A549 treated with GW870086 at 1 μM for 4 hours (cell line): ENCODE measurements around the gene GDPD3. TPM values are rescaled to one million over a fixed set of nuclear protein-coding genes. Genes with fewer than 3 reads are reported as not detected.

ENCODE experiments used
- total RNA-seq: library from RNA; stranded (reverse); fragments of 200-300 nt; extraction: Qiagen RNA extraction; gene quantifications from 5 replicates; pipeline ENCODE4 v1.2.3, GENCODE V29; 2022; ENCODE audit warnings: low read depth

The GDPD3 gene, protein sequence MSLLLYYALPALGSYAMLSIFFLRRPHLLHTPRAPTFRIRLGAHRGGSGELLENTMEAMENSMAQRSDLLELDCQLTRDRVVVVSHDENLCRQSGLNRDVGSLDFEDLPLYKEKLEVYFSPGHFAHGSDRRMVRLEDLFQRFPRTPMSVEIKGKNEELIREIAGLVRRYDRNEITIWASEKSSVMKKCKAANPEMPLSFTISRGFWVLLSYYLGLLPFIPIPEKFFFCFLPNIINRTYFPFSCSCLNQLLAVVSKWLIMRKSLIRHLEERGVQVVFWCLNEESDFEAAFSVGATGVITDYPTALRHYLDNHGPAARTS
- 1.4 to 2.4 TPM (median 2.1 TPM) in 5 replicates for total RNA-seq

DNA sequence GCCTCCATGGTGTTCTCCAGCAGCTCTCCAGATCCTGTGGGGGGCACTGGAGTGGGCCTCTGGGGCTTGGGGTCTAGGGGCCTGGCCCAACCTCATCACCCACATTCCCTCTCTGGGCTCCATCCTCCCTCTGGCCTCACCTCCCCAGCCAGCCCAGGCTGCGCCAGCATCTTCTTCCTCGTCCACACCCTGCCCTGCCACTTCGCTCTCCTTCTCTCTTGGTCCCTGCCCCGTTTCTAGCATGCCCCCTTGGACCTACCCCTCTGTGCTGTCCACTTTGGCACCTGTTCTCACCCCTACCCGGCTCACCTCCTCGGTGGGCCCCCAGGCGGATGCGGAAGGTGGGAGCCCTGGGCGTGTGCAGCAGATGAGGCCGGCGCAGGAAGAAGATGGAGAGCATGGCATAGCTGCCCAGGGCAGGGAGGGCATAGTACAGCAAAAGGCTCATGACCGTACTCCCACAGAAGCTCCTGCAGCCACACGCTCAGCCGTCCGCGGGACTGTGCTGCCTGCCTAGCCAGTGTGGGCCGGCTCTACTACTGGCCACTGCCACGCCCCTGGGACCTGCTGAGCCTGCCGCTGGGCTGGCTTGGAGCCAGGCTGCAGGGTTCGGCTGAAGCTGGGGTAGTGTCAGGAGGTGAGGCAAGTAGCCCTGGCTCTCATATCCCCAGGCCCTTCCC lies at the start of gene GDPD3:
TSS of gene GDPD3 (minus strand) at position 507 of the 680 bp plus-strand sequence. CDS start at position 448, 59 bp downstream.

DNA sequence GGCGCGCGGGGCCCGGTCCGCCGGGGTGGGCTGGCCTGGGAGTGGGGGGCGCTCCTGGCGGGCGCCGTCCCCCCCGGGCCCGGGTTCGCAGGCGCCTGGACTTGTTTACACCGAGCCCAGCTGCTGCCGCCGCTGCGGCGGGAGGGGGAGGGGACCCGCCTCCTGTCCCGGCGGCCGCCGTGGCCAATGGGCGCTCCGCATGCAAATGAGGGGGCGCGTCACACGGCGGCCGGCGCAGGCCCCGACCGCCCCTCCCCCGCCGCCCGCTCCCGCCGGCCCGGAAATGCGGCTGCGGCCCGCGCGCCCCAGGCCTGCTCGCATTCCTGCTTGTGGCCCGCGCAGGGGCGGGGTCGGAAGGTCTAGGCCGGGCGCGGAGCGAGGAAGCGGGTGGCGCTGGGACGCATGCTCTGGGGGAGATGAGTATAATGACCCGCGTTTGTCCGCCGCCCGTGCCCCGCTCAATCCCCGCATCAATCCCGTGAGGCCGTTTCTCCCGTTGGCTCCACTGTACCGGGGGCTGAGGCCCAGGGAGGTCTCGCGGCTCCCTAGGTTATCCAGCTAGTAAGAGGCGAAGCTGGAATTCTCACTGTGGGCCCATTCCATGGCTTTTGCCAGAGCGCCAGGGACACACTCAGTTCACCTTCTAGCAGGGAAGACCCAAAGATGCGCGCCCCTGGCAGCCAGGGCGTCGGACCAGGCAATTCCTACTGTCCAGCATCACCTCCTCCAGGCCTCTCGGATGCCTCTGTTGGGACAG lies 17.1 kb downstream of the GDPD3 start, which contains the start of gene YPEL3:
TSS of gene YPEL3 (minus strand) at position 109 of the 757 bp plus-strand sequence. CDS start 731 bp downstream, outside the sequence.

DNA sequence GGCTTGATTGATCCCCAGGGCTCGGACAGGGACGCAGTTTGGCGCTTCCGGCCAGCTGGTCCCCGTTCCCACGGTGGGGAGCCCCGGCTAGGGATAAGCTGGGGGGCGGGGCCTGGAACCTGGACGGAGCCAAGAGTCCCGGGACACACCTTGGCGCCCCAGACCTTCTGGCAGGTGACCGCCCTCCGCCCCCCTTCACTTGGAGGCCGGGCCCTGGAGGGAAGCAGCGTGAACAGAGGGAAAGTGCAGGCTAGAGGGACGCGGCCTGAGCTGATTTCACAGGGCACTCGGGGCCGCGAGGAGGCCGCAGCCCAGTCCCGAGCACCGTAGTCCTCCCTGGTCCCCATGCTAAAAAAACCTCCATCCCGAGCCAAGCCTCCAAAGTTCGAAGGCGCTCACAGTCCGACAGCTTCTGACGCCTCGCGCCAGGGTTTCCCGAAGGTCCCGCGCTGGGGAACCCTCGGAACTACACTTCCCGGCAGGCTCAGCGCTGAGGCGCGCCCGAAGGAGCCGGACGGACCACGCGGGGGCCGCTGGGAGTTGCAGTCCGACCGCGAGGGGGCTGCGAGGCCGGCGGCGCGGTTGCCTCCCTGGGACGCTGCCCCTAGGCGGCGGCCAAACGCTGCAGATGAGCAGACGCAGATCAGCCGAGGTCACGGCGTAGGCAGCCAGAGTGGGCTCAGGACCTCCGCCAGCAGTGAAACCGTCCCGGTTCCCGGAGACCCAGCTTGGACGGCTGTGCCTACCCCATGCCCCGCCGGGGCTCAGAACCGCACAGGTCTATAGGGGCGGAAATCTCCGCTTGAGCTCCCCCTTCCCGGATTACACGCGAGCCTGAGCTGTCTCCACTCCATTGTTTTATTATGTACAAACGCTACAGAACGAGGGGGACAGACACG lies 21.6 kb downstream of the GDPD3 start, which contains the start of gene TBX6:
TSS of gene TBX6 (minus strand) at position 451 of the 899 bp plus-strand sequence. CDS start 731 bp downstream, outside the sequence.

GRCh38 chr16:30075503-30076275 lies 37.6 kb downstream of the GDPD3 start, which contains the start of gene PPP4C:
Gene PPP4C, plus strand, starts transcription at chr16:30075994. Its CDS starts 384 bp downstream, at chr16:30076378.

GRCh38 chr16:30065102-30065942 lies 48.0 kb downstream of the GDPD3 start, which contains the start of gene ALDOA:
Gene ALDOA, plus strand, starts transcription at chr16:30065760. Its CDS starts 1,138 bp downstream, at chr16:30066898.

Other genes with a start within 250 kb of the GDPD3 start
- 17.0 to 21.8 TPM (median 20.7 TPM) in 5 replicates for gene SEZ6L2, start 214.0 kb downstream of the GDPD3 start, total RNA-seq
- 15.9 to 27.5 TPM (median 23.8 TPM) in 5 replicates for gene ASPHD1, start 213.0 kb downstream of the GDPD3 start, total RNA-seq
- 12.0 to 15.6 TPM (median 15.4 TPM) in 5 replicates for gene KCTD13, start 187.3 kb downstream of the GDPD3 start, total RNA-seq
- 81.2 to 101 TPM (median 94.7 TPM) in 5 replicates for gene TMEM219, start 151.5 kb downstream of the GDPD3 start, total RNA-seq
- 24.7 to 33.4 TPM (median 31.0 TPM) in 5 replicates for gene TAOK2, start 139.7 kb downstream of the GDPD3 start, total RNA-seq
- gene HIRIP3, start 117.9 kb downstream of the GDPD3 start, total RNA-seq: 13.9 to 14.9 TPM (median 14.3 TPM) in 5 replicates
- 95.8 to 108 TPM (median 104 TPM) in 5 replicates for gene INO80E, start 117.3 kb downstream of the GDPD3 start, total RNA-seq
- 1.7 to 2.3 TPM (median 1.9 TPM) in 5 replicates for gene DOC2A, start 102.5 kb downstream of the GDPD3 start, total RNA-seq
- gene C16orf92, start 90.3 kb downstream of the GDPD3 start, total RNA-seq: not detected in 5 replicates
- gene TLCD3B, start 82.3 kb downstream of the GDPD3 start, total RNA-seq: 0.10 to 0.31 TPM (median 0.23 TPM) in 5 replicates
- gene ALDOA, start 47.8 kb downstream of the GDPD3 start, total RNA-seq: 1,570 to 1,920 TPM (median 1,807 TPM) in 5 replicates
- 125 to 145 TPM (median 144 TPM) in 5 replicates for gene PPP4C, start 37.5 kb downstream of the GDPD3 start, total RNA-seq
- 0.13 to 0.25 TPM (median 0.18 TPM) in 5 replicates for gene TBX6, start 21.6 kb downstream of the GDPD3 start, total RNA-seq
- gene YPEL3, start 17.3 kb downstream of the GDPD3 start, total RNA-seq: 5.5 to 8.8 TPM (median 8.1 TPM) in 5 replicates
- 32.6 to 35.7 TPM (median 33.8 TPM) in 5 replicates for gene MAPK3, start 9.7 kb upstream of the GDPD3 start, total RNA-seq
- 2.2 to 4.3 TPM (median 3.7 TPM) in 5 replicates for gene CORO1A, start 70.1 kb upstream of the GDPD3 start, total RNA-seq
- gene BOLA2B, start 80.1 kb upstream of the GDPD3 start, total RNA-seq: 156 to 240 TPM (median 209 TPM) in 5 replicates
- 7.0 to 14.1 TPM (median 8.1 TPM) in 5 replicates for gene SLX1A, start 80.3 kb upstream of the GDPD3 start, total RNA-seq
- gene SULT1A3, start 85.7 kb upstream of the GDPD3 start, total RNA-seq: 5.6 to 8.7 TPM (median 7.3 TPM) in 5 replicates
- gene NPIPB13, start 134.9 kb upstream of the GDPD3 start, total RNA-seq: 0.86 to 3.0 TPM (median 2.1 TPM) in 5 replicates
- 59.5 to 68.2 TPM (median 64.0 TPM) in 5 replicates for gene CD2BP2, start 241.8 kb upstream of the GDPD3 start, total RNA-seq